HG02885 (cell line): ENCODE results near the gene ZNF546.
A peak's percentile ranks its signal among the peaks of the same experiment; 100 is the strongest.
"Not testable (repeated sequence)": the region's sequence is repeated elsewhere in the genome, so short reads cannot be mapped to it uniquely, and the experiment has no call there.

Experiments
- ATAC-seq: cut with Tn5 transposase; IDR thresholded peaks from one replicate; pipeline ENCODE4 v1.9.1; 2021; ENCODE audit warnings: mild to moderate bottlenecking; ENCODE audit not compliant: unreplicated experiment, poor library complexity

The ZNF546 gene

DNA sequence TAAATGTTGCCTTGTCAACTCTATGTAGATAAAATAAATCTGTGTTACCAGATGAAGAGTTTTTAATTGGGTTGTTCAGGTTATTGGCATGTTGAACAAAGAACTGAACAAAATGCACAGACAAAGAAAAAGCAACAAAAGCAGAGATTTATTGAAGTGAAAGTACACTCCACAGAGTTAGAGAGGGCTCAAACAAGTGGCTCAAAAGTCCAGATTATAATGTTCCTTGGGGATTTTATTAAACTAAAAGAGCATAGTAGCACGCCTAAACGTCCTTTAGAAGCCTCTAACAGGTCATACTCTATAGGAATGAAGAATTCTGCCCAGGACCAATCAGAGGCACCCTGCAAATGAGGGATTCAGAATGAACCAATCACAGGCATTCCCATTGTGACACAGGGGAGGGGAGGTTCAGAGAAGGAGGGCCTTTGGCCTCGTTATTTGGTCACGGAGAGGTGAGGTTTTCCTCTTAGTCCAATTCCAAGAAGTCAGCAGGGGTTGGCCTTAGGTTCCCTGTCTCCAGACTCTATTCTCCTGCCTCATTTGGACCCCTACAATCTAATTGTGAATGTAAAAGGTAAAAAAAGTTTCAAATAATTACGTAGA lies 13.1 kb upstream of the ZNF546 start:
- ATAC-seq = no peak

GRCh38 chr19:39986643-39987042 lies 10.2 kb upstream of the ZNF546 start:
- ATAC-seq = no peak

DNA sequence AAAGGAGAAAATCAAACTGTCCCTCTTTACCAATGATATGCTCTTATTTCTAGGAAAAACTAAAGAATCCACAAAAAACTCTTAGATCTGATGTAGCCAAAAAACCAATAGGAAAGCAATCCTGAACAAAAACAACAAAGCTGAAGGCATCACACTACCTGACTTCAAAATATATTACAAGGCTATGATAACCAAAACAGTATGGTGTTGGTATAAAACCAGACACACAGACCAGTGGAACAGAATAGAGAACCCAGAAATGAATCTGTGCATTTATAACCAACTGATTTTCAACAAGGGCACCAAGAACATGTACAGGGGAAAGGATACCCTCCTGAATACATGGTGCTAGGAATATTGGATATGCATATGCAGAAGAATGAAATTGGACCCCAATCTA lies 9.7 kb upstream of the ZNF546 start:
- no peak for ATAC-seq

GRCh38 chr19:39987596-39987995 lies 9.3 kb upstream of the ZNF546 start:
- ATAC-seq = no peak

GRCh38 chr19:39993605-39994004 lies 3.3 kb upstream of the ZNF546 start:
- ATAC-seq = no peak

DNA sequence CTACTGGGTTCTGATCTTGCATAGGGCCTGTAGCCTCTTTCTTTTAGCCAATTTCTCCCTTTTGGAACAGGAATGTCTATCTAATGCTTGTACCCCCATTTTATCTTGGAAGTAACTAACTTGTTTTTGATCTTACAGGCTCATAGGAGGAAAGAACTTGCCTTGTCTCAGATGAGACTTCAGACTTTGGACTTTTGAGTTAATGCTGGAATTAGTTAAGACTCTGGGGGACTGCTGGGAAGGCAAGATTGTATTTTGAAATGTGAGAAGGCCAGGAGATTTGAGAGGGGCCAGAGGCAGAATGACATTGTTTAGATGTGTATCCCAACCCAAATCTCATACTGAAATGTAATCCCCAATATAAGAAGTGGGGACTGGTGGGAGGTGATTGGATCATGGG lies 2.5 kb upstream of the ZNF546 start:
- no peak for ATAC-seq

DNA sequence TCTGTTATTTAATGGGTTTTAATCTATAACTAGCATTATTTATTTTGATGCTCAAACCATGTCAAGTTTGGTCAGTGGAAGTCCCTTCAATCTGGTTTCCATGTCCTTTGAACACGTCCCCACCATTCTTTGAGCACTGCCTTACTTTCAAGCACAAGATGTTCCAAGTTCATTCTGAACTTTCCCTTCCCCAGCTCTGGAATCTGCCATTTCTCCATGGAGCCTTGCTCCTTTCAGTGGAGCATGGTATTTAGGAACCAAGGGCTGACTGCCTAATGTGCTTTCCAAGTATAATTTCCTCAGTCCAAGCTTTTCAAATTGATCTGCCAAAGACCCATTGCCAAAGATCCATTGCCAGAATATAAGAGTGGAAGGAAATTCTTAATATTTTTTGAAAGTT lies 1.1 kb upstream of the ZNF546 start:
- ATAC-seq = no peak

- ATAC-seq = peak; percentile 29
Measured at GRCh38 chr19:39996218-39996810, 546 bp upstream of the ZNF546 start.

DNA sequence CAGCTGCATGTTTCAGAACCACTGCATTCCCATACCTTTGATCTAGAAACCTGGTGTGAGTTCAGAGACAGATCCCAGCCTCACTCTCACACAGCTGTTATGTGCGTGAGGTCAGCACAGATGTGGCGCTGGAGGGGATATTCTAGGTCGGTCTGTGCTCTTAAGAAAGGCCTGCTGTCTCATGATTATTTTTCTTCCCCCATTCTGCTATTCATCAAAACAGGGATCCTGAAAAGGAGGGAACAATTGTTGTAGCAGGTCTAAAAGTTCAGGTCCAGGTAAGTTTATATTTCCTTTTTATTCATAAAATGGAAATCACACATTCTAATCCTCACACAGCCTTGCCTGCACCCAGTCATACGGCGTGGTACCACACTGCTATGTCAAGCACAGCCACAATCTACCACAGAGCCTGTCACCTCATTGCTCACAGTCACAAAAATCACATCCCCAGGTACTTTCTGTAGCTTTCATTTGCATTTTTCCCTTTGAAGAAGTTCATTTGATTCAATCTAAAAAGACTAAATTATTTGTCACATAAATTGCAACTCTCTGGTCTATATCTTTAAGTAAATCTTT lies 867 bp downstream of the ZNF546 start:
- ATAC-seq = no peak

DNA sequence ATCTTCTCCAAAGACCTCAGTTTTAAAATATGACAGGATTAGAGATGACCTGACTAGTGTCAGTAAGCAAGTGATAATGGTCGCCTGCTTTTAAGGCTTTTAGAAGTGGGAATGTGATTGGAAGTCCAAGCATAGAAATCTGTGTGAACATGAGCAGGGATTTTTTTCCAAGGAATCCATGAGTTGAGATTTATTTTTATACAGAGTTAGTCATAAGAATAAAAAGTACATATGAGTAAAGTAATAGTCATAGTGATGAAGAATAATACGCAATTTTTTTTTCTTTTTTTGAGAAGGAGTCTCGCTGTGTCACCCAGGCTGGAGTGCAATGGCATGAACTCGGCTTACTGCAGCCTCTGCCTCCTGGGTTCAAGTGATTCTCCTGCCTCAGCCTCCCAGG lies 1.6 kb downstream of the ZNF546 start:
- no peak for ATAC-seq

DNA sequence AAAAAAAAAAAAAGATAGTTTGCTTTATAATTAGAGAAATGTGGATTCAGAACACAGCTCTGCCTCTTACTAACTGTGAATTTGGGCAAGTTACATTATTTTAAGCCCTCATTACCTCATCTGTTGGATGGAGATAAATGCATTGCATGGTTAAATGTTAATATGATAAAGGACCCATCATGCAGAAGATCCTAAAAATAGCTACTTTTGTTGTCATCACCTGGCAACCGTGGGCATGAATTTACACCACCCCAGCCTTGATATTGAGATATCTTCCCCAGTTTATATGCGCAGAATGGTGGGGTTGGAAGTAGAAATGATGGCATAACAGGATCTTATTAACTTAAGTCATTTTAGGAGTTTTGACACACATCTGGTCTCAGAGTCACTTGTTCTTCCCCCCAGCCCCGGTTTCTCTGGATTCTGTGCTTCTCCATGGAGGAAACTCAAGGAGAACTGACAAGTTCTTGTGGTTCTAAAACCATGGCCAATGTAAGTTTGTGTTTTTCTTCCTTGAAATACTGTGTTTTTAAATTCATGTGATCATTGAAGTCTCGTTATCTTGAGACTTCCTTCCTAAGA lies 8.9 kb downstream of the ZNF546 start:
- ATAC-seq = no peak

DNA sequence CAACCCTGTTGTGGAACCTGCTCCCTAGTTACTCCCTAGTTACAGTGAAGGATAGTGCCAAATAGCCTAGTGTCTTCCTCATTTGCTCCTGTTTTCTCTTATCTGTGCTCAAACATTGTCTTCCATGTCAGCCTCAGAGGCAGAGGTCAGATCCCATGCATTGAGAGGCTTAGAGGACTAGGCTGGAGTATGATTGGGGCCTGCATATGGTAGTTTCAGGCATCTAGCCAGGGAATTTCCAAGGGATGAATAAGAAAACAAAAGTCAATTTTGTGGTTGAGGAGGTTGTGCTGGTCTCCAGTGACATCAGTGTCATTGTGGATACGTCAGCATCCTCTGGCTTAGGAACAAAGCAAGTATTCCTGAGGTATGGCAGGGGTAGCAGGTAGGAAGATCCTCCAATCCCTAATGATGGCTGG lies 9.4 kb downstream of the ZNF546 start:
- no peak for ATAC-seq

- no peak for ATAC-seq
Measured at GRCh38 chr19:40009674-40010073, 12.8 kb downstream of the ZNF546 start.

DNA sequence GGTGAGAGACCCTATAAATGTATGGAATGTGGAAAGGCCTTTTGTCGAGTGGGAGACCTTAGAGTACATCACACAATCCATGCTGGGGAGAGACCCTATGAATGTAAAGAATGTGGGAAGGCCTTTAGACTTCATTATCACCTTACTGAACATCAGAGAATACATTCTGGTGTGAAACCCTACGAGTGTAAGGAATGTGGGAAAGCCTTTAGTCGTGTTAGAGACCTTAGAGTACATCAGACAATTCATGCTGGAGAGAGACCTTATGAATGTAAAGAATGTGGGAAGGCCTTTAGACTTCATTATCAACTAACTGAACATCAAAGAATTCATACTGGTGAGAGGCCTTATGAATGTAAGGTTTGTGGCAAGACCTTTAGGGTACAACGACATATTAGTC lies 17.1 kb downstream of the ZNF546 start:
- no peak for ATAC-seq

GRCh38 chr19:40023969-40024368 lies 27.1 kb downstream of the ZNF546 start:
- no peak for ATAC-seq

GRCh38 chr19:40025938-40026596 lies 29.2 kb downstream of the ZNF546 start:
- no peak for ATAC-seq

DNA sequence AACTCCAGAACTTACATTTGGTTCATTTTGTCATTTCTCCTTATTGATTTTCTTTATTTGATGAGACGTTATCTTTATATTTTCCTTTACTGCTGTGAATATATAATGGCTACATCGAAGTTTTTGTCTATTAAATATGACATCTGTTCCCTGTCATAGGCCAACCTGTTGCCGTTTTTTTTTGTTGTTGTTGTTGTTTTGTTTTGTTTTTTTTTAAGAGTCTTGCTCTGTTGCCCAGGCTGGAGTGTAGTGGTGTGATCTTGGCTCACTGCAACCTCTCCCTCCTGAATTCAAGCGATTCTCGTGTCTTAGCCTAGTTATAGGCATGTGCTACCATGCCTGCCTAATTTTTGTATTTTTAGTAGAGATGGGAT lies 29.7 kb downstream of the ZNF546 start:
- no peak for ATAC-seq

- ATAC-seq = no peak
Measured at GRCh38 chr19:40033989-40034560, 37.2 kb downstream of the ZNF546 start.

DNA sequence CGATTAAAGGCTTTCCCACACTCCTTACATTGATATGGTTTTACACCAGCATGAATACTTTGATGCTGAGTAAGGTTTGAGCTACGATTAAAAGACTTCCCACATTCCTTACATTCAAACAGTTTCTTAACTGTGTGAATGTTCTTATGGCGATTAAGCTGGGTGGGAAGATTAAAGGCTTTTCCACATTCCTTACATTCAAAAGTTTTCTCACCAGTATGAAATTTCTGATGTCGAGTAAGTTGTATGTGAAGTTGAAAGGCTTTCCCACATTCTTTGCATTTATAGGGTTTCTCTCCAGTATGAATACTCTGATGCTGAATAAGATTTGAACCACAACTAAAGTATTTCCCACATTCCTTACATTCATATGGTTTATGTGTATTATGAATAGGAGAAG lies 39.1 kb downstream of the ZNF546 start:
- ATAC-seq = no peak

DNA sequence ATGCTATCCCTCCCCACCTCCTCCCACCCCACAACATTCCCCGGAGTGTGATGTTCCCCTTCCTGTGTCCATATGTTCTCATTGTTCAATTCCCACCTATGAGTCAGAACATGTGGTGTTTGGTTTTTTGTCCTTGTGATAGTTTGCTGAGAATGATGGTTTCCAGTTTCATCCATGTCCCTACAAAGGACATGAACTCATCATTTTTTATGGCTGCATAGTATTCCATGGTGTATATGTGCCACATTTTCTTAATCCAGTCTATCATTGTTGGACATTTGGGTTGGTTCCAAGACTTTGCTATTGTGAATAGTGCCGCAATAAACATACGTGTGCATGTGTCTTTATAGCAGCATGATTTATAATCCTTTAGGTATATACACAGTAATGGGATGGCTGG lies 41.2 kb downstream of the ZNF546 start:
- not testable (repeated sequence) for ATAC-seq

DNA sequence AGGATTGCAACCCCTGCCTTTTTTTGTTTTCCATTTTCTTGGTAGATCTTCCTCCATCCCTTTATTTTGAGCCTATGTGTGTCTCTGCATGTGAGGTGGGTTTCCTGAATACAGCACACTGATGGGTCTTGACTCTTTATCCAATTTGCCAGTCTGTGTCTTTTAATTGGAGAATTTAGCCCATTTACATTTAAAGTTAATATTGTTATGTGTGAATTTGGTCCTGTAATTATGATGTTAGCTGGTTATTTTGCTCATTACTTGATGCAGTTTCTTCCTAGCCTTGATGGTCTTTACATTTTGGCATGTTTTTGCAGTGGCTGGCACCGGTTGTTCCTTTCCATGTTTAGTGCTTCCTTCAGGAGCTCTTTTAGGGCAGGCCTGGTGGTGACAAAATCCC lies 44.9 kb downstream of the ZNF546 start:
- ATAC-seq = not testable (repeated sequence)
